ENCODE data around the gene RTN4R.

RTN4R gene

DNA sequence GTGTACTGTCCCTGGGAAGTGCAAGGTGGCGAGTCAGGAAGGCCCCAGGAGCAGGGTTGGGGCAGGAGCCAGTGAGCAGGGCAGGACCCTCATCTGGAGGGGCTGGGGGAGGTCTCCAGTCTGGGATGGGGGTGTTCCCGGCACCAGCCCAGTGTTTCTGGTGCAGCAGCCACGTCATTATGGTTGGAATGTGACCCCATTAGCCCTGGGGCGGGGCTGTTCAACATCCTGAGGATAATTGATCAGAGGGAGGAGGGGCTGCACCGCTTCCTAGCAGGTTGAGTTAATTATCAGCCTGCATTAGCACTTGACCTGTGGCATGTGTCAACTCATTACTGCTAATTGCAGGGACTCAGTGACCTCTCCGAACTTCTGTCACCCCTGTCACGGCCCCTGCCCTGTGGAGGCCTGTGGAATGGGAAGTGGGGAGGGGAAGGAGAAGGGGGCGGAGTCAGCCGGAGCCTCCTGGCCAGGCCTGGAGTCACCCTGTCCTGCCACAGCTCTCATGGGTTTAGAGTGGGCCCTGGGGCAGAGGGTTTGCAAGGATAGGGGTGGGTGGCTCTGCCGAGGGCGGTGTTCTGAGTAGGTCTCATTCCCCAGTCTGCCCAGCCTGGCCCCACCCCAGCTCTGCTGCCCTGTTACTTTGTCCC, 64.4 kb downstream of the RTN4R start:
- Histone ChIP-seq H3K27ac (peak overlapping the region; percentile 29), H3K9me3 (ENCODE audit: control insufficient read depth, low read length) (no peaks in the 10 kb centered on the region), H3K4me1 (peaks cover 4% of the 10 kb centered on the region), H3K27me3 (ENCODE audit: control insufficient read depth, insufficient read depth, low read length) (no peaks in the 10 kb centered on the region), H2AFZ (no peak overlapping the region), H3K4me3 (ENCODE audit: low read depth, low read length) (no peak overlapping the region), H3K4me2 (ENCODE audit: low read length) (no peak overlapping the region), H3K9ac (no peak overlapping the region), H3K79me2 (no peaks in the 10 kb centered on the region), H3K36me3 (ENCODE audit: control insufficient read depth, insufficient read depth, low read length) (no peaks in the 10 kb centered on the region)
- TF ChIP-seq CTCF (IDR thresholded peaks at IDR 0.05), result no peak

- peak overlapping the region; percentile 29 for H3K27ac ChIP-seq
- H3K9me3 ChIP-seq (ENCODE audit: control insufficient read depth, low read length), result no peaks in the 10 kb centered on the region
- H3K36me3 ChIP-seq (ENCODE audit: control insufficient read depth, insufficient read depth, low read length), result no peaks in the 10 kb centered on the region
- H3K9ac ChIP-seq, result no peak overlapping the region
- no peaks in the 10 kb centered on the region for H3K79me2 ChIP-seq
- H3K4me2 ChIP-seq (ENCODE audit: low read length), result no peak overlapping the region
- H2AFZ ChIP-seq, result no peak overlapping the region
- H3K4me1 ChIP-seq, result peaks cover 4% of the 10 kb centered on the region
- H3K4me3 ChIP-seq (ENCODE audit: low read depth, low read length), result no peak overlapping the region
- no peaks in the 10 kb centered on the region for H3K27me3 ChIP-seq (ENCODE audit: control insufficient read depth, insufficient read depth, low read length)
- TF ChIP-seq CTCF (IDR thresholded peaks at IDR 0.05), result no peak
Observed at GRCh38 chr22:20203142-20203551, 65.0 kb downstream of the RTN4R start.

- Histone ChIP-seq H3K9me3 (ENCODE audit: control insufficient read depth, low read length) (no peaks in the 10 kb centered on the region), H3K36me3 (ENCODE audit: control insufficient read depth, insufficient read depth, low read length) (no peaks in the 10 kb centered on the region), H3K27ac (no peak overlapping the region), H2AFZ (no peak overlapping the region), H3K4me2 (ENCODE audit: low read length) (no peak overlapping the region), H3K9ac (no peak overlapping the region), H3K4me3 (ENCODE audit: low read depth, low read length) (no peak overlapping the region), H3K27me3 (ENCODE audit: control insufficient read depth, insufficient read depth, low read length) (no peaks in the 10 kb centered on the region), H3K79me2 (no peaks in the 10 kb centered on the region), H3K4me1 (no peaks in the 10 kb centered on the region)
- TF ChIP-seq CTCF (IDR thresholded peaks at IDR 0.05), result no peak
Observed at GRCh38 chr22:20201837-20202392, 66.2 kb downstream of the RTN4R start.

- Histone ChIP-seq H3K9ac (no peak overlapping the region), H3K27ac (no peak overlapping the region), H3K4me2 (ENCODE audit: low read length) (no peak overlapping the region), H3K36me3 (ENCODE audit: control insufficient read depth, insufficient read depth, low read length) (no peaks in the 10 kb centered on the region), H3K79me2 (no peaks in the 10 kb centered on the region), H3K4me3 (ENCODE audit: low read depth, low read length) (no peak overlapping the region), H3K4me1 (no peaks in the 10 kb centered on the region), H2AFZ (no peak overlapping the region), H3K9me3 (ENCODE audit: control insufficient read depth, low read length) (no peaks in the 10 kb centered on the region), H3K27me3 (ENCODE audit: control insufficient read depth, insufficient read depth, low read length) (no peaks in the 10 kb centered on the region)
- no peak for TF ChIP-seq CTCF (IDR thresholded peaks at IDR 0.05)
Observed at GRCh38 chr22:20199906-20200305, 68.2 kb downstream of the RTN4R start.

GRCh38 chr22:20199413-20199842, 68.7 kb downstream of the RTN4R start:
- Histone ChIP-seq H3K4me1 (no peaks in the 10 kb centered on the region), H3K27ac (no peak overlapping the region), H3K27me3 (ENCODE audit: control insufficient read depth, insufficient read depth, low read length) (no peaks in the 10 kb centered on the region), H2AFZ (no peak overlapping the region), H3K4me3 (ENCODE audit: low read depth, low read length) (no peak overlapping the region), H3K9ac (no peak overlapping the region), H3K4me2 (ENCODE audit: low read length) (no peak overlapping the region), H3K79me2 (no peaks in the 10 kb centered on the region), H3K36me3 (ENCODE audit: control insufficient read depth, insufficient read depth, low read length) (no peaks in the 10 kb centered on the region), H3K9me3 (ENCODE audit: control insufficient read depth, low read length) (no peaks in the 10 kb centered on the region)
- TF ChIP-seq CTCF (IDR thresholded peaks at IDR 0.05), result no peak

Measured in parathyroid adenoma (tissue), 2 donors.